NCI-H1930 (cell line): ENCODE results near the gene AGAP3.

Source experiments
- DNase-seq, 2 experiments: peaks; one replicate each; lab custom pipeline; 2025; lab: John Stamatoyannopoulos, UW

Gene AGAP3

GRCh38 chr7:151167197-151167961 lies 81.1 kb downstream of the AGAP3 start, which contains the start of gene GBX1:
Gene GBX1 (minus strand): TSS chr7:151167694. CDS start chr7:151167548, 146 bp downstream.
- DNase-seq, result peak in 1 of 2 experiments; percentile 64

DNA sequence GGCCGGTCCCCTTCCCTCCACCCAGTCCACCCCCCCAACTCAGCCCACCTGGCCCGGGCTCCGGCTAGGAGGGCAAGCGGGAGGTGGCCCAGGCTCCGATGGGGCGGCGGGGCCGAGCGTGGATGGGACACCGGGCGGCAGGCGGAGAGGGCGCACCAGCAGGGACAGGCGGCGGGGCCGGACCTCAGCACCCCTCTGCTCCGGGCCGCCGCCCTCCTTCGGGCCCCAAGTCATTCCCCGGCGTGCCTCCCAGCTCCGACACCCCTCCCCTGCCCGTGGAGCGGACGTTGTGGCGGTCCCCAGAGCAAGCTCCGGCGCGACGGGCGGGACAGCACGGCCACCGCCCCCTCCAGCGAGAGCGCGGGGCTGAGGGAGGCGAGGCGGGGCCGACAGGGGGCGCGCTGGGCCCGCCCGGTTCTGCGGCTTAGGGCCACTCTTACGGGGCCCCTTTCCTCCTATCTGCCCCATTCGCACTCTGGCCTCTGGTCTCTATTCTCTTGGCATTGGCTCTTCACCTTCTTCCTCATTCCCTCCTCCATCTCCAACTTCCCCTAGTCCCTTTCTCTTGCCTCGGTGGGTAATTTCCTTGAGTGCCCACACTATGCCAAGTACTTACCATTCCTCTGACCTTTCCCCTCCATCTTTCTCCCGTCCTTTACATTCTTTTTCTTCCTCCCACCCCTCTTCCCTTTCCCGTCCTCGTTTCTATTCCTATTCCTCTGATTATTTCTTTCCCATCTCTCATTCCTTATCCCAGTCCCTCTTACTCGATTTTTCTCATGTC lies 81.9 kb downstream of the AGAP3 start:
- peak; percentile 37 to 82 for DNase-seq

DNA sequence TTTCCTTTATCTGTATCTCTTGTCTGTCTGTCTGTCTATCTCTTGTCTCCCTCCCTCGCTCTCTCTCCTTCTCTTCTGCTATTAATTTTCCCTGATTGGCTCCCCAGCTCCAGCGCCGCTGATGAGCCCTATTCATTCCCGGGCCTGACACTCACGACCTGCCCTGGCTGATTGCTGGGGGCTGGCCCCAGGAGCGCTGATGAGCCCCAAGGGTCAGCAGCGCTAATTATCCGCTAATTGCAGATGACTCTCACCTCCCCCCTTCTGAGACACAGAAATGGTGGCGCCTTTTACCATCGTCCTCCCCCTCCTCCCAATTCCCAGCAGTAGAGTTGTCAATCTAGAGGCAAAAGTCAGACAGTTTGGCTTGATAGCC lies 82.5 kb downstream of the AGAP3 start:
- DNase-seq, result no peak

DNA sequence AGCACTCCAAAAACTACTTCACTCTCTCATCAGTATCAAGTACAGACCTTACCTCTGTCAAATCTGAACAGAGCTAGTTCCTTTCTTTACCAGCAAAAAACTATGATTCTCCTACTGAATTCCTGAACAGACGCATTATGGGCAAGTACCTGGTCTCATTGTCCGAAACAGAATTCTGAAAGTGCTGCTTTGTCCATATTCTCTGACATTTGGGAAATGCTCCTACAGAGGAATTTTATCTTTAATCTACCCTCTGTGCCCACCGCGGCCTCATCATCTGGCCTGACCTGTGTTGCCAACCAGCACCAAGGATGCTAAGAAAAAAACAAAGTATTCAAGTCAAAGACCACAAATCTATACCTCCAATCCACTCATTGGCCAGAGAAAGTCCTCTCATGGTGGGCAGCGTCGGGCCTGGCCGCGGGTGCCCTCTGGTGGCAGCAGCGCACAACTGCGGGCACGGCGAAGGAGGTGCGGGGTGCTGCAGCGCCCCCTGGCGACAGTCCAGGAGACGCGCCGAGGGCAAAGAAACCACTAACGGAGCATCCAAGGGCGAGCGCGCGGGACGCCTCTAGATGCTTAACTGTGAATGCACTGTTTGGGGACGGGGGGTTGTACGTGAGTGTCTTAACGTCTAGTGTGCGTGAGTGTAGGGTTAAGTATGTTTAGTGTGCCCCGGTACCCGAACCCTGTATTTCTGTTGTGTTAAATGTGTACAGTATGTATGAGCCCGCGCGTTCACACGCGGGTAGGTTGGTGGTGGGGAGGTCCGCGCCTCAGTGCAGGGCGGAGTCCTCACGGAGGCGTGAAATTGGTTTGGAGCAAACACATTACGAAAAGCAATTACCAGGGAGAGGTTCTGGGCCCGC lies 86.2 kb downstream of the AGAP3 start:
- peak; percentile 54 to 80 for DNase-seq

- no peak for DNase-seq
Measured at GRCh38 chr7:151173386-151174245, 87.3 kb downstream of the AGAP3 start.

GRCh38 chr7:151174246-151175046 lies 88.2 kb downstream of the AGAP3 start:
- peak; percentile 37 to 54 for DNase-seq

GRCh38 chr7:151175047-151175792 lies 88.9 kb downstream of the AGAP3 start:
- DNase-seq, result no peak

DNA sequence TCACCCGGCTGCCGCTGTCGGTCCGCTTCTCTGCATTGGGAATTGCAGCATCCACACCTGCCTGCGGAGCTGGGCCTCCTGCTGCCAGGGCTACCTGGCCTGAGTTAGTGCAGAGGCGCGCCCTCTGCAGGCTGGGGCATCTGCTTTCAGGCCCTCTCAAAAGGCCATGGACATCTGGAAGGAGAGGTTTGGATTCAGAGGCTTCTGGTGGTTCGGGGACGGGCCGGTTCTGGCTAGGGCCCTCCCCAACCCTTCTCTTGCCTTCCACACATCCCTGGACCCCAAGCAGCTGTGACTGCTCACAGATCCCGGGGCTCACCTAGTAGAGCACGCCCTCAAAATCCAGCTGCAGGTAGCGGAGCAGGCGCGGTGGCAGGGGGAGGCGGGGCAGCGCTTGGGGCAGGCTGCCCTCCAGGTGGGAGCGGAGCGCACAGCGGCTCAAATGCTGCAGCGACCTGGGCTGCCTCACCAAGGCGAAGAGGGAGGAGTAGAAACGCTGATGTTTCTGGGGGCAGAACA lies 89.6 kb downstream of the AGAP3 start:
- DNase-seq, result no peak

GRCh38 chr7:151176401-151176800 lies 90.1 kb downstream of the AGAP3 start:
- no peak for DNase-seq

DNA sequence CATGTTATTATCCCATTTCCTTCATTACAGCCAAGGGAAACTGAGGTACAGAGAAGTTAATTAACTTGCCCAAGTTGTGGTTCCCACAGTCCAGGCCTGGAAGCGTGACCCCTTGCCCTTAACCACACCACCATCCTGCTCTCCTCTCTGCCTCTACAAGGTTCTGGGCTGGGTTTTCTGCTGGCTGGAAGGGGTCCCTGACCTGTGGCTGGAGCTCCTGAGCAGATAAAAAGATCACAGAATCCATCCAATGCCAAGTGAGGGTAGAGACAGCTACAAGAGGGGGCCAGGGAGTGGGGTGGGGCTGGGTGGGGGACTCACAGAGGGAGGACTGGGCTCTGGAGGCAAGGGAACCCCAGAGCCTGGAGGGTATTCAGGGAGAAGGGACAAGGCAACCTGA lies 91.0 kb downstream of the AGAP3 start:
- no peak for DNase-seq

DNA sequence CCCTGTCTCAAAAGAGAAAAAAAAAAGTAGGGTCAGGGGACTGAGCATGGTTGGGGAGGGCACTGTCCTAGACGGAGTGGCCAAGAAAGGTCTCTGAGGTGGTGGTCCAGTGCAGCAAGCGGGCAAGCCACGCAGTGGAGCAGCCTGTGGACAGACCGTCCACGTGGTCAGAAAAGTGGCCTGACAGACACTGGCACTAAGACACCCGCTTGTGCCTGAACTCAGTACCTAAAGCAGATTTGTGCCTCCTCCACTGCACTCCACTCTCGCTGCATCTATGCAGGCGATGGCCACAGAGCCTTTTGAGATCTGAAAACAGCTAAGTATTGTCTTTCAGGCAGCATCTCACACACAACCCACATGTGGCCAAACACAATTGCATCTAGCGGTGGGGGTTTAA lies 92.0 kb downstream of the AGAP3 start:
- no peak for DNase-seq

GRCh38 chr7:151178831-151179230 lies 92.6 kb downstream of the AGAP3 start:
- no peak for DNase-seq

DNA sequence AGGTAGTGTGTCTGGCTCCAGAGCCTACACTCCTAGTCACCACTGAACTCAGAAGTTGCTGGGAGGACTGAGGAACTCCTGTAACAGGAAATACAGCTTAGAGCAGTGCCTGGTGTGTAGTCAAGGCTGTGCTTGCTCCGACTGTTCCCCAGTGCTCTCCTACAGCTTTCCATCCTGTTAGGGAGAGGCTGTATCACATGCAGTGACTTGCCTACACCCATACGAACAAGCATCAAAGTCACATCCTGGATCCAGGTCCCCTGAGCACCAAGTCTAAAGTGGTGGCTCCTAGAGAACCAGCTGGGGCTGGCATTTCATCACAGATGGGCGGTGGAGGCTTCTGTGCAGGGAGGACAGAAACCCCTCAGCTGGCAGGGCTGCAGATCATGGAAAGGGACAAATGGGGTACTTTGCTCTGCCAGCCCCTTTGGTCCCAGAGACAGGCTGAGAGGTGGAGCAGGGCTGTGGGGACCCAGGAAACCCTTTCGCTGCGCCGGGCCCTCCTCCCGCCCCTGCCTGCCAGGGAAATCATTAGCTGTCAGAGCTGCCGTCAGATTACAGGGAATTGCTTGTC lies 93.1 kb downstream of the AGAP3 start:
- DNase-seq, result no peak

DNA sequence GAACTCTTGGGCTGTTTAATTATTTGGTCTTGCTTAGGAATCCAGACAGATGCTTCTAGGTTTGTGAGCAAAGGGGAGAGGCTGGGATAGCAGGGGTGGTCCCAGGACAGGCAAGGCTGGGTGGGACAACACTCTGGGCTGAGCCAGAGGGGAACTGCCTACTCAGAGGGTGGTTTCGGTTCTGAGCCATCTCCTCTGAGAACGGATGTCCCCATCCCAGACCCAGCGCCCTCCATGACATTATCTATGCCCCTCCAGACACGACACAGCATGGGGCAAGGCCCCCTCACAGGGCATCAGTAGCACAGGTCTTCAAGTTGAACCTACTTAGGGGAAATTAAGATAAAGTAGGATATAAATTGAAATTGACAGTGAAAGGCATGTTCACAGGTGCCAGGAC lies 93.7 kb downstream of the AGAP3 start:
- no peak for DNase-seq

- DNase-seq, result no peak
Measured at GRCh38 chr7:151181011-151181431, 94.7 kb downstream of the AGAP3 start.

DNA sequence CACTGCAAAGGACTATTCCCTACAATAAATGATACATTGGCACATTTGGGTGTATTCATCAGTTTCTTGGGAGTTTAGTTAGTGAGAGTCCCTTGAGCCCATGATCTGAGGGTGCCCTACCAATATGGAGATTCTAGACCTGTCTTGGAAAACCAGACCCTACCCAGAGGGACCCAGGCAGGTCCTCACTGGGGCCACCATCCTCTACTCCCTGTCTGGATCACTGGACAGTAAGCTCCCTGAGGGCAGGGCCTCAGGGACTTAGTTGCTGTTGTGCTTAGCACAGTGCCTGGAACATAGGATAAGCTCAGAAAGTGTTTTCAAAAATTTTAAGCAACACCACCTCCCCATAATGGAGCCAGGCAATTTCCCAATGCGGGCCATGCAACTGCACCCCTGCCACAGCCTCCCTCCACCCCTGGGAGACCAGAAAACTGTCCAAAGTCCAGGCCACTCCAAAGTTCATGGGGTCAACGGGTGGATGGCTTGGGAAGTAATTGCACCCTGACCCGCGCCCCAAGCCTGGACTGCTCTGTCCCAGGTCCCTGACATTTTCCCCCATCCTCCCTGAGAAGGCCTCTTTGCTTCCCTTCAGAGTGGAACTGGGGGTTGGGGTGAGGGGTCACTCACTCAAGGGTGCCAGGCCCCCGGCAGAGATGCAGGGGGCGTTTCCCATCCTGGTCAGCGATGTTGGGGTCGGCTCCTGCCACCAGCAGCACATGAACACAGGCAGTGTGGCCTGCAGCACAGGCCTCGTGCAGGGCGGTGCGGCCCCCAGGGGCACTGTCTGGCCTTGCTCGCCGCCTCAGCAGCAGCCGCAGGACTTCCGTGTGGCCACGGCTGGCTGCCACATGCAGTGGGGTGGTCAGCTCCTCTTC lies 99.7 kb downstream of the AGAP3 start:
- no peak for DNase-seq

DNA sequence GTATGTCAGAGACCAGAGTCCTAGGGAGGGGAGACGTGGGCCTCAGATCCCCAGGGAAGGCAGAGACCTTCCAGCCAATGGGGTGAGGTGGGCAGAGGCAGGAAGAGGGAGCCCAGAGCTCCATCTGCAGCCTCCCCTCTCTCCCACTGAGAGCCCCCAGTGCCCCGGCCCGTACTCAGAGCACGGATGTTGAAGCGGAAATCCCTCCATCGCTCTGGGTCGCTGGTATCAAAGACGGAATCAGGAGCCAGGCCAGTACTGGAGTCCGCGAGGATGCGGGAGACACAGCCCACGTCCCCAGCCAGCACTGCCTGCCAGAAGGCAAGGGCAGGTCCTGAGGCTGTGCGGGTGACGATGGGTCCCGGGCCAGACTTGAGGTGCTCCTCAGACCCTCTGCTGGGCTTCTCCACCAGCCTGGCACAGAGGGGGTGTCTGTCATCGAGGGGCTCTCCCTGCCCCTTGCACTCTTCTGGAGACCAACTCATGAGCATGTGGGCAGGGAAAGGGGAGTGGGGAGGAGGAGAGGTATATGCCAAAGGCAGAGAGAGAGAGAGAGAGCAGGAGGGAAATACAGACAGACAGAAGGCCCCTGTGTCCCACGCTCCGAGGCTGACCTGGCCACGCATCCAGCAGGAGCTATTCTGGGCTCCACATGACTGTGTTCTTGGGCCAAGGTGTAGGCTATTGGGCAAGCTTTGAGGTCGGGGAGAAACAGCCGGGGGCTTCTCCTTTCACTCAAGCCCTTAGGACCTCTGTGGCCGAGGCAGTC lies 100.5 kb downstream of the AGAP3 start, which contains the start of gene ASB10:
Gene ASB10, minus strand, starts transcription at position 611 of the 769 bp plus-strand sequence. Its CDS starts 120 bp downstream, at position 491.
- no peak for DNase-seq
